Keratinocyte (primary cell): ENCODE results near the gene SMYD2. TPM values are rescaled to one million over a fixed set of nuclear protein-coding genes. Genes with fewer than 3 reads are reported as not detected.

Experiments
- DNase-seq: peaks from one replicate; pipeline ENCODE4 v3.0.0-alpha.2; 2011; ENCODE audit warnings: low read depth, missing footprints, low spot score
- FAIRE-seq: peaks from 2 replicates; lab custom pipeline; 2011; peaks lifted over from hg19 to GRCh38; lab: Jason Lieb, UNC
- H2AFZ ChIP-seq: 2 replicates; pipeline ENCODE4 v1.6.0; 2012; ENCODE audit warnings: low read length, control low read depth, inconsistent platforms; ENCODE audit not compliant: control insufficient read depth
- H3K27ac ChIP-seq: 2 replicates; pipeline ENCODE4 v1.5.1; 2011; ENCODE audit warnings: low read length; ENCODE audit not compliant: control insufficient read depth, insufficient read depth
- H3K27me3 ChIP-seq: 3 replicates; pipeline ENCODE4 v1.6.0; 2011; ENCODE audit warnings: low read length; ENCODE audit not compliant: control insufficient read depth, insufficient read depth; ENCODE audit errors: extremely low read depth
- H3K36me3 ChIP-seq, 2 experiments: 2 replicates in 1 of 2; 3 replicates in 1 of 2; pipeline ENCODE4 v1.5.1; 2011; ENCODE audit warnings: low read length in 2 of 2, mild to moderate bottlenecking in 1 of 2; ENCODE audit not compliant: control insufficient read depth in 2 of 2, insufficient read depth in 2 of 2; ENCODE audit errors: extremely low read depth in 1 of 2
- H3K4me1 ChIP-seq: 3 replicates; pipeline ENCODE4 v1.5.1; 2011; ENCODE audit warnings: low read length; ENCODE audit not compliant: control insufficient read depth, insufficient read depth; ENCODE audit errors: extremely low read depth
- H3K4me2 ChIP-seq: 3 replicates; pipeline ENCODE4 v1.6.0; 2011; ENCODE audit warnings: low read depth, low read length; ENCODE audit not compliant: control insufficient read depth, insufficient read depth; ENCODE audit errors: extremely low read depth
- H3K4me3 ChIP-seq, 3 experiments: fragments of 200-600 bp in 1 of 3; sonication (generic) in 1 of 3; 2 replicates in 2 of 3; 3 replicates in 1 of 3; pipeline ENCODE4 v1.5.1; 2011 to 2016; ENCODE audit warnings: low read length in 3 of 3, mild to moderate bottlenecking in 3 of 3, control low read depth in 2 of 3, inconsistent platforms in 1 of 3, low read depth in 1 of 3, mixed read lengths in 1 of 3, mixed run types in 1 of 3, moderate library complexity in 1 of 3; ENCODE audit not compliant: control insufficient read depth in 2 of 3, insufficient read depth in 2 of 3; ENCODE audit errors: extremely low read depth in 1 of 3
- H3K79me2 ChIP-seq: 2 replicates; pipeline ENCODE4 v1.6.0; 2012; ENCODE audit warnings: low read length; ENCODE audit not compliant: control insufficient read depth, insufficient read depth
- H3K9ac ChIP-seq: 3 replicates; pipeline ENCODE4 v1.6.0; 2011; ENCODE audit warnings: low read length; ENCODE audit not compliant: control insufficient read depth, insufficient read depth; ENCODE audit errors: extremely low read depth
- H3K9me1 ChIP-seq: 3 replicates; pipeline ENCODE4 v1.6.0; 2011; ENCODE audit warnings: low read length; ENCODE audit not compliant: control insufficient read depth, insufficient read depth; ENCODE audit errors: extremely low read depth
- H3K9me3 ChIP-seq: 2 replicates; pipeline ENCODE4 v1.5.1; 2012; ENCODE audit warnings: low read depth, low read length; ENCODE audit not compliant: control insufficient read depth
- H4K20me1 ChIP-seq: 3 replicates; pipeline ENCODE4 v1.6.0; 2011; ENCODE audit warnings: low read length; ENCODE audit not compliant: control insufficient read depth, insufficient read depth; ENCODE audit errors: extremely low read depth
- EZH2 ChIP-seq: IDR thresholded peaks from one replicate; pipeline ENCODE4 v1.6.1; 2012; ENCODE audit warnings: inconsistent platforms, mild to moderate bottlenecking, low read length, moderate library complexity
- dilution Hi-C: fragments of 300-500 bp; cut with MboI; formaldehyde crosslinking; loops from one replicate; pipeline ENCODE4 v1.7.0; 2020; ENCODE audit warnings: low sequenced_read_pairs; ENCODE audit not compliant: extremely low pct_ligation_motif_present
- polyA plus RNA-seq, 5 experiments: library from polyadenylated mRNA; depleted of rRNA in 3 of 5; stranded (reverse) in 3 of 5; stranded (forward) in 1 of 5; unstranded in 1 of 5; fragments of >200 nt; gene quantifications; 1 replicate in 1 of 5; 2 replicates in 3 of 5; 3 replicates in 1 of 5; pipeline versions ENCODE4 v1.2.1 to v1.2.3, GENCODE V29; 2011 to 2012; ENCODE audit warnings: missing spikeins in 2 of 5, low read depth in 1 of 5, low replicate concordance in 1 of 5
- TF ChIP-seq, protein P1 (sequence below), 3 experiments: IDR thresholded peaks in 1 of 3; conservative IDR thresholded peaks in 1 of 3; optimal IDR thresholded peaks in 1 of 3; 2 replicates in 2 of 3; 3 replicates in 1 of 3; pipeline versions ENCODE3 to v1.5.1; 2011; ENCODE audit warnings: low read length in 3 of 3, mild to moderate bottlenecking in 3 of 3, moderate library complexity in 2 of 3, control low read depth in 1 of 3, inconsistent platforms in 1 of 3; ENCODE audit not compliant: insufficient read depth in 2 of 3; ENCODE audit errors: extremely low read depth in 1 of 3

Gene SMYD2
- polyA plus RNA-seq, 1 donor (not counting 4 experiments of a cell fraction or from before 2014, with no cell fraction given) = 75.5 TPM

GRCh38 chr1:214244841-214245240 is 36.1 kb upstream of the SMYD2 start:
- dilution Hi-C loops = no loop called here

GRCh38 chr1:214247501-214248041 is 33.4 kb upstream of the SMYD2 start:
- TF ChIP-seq EZH2 = no peak
- TF ChIP-seq, protein P1, sequence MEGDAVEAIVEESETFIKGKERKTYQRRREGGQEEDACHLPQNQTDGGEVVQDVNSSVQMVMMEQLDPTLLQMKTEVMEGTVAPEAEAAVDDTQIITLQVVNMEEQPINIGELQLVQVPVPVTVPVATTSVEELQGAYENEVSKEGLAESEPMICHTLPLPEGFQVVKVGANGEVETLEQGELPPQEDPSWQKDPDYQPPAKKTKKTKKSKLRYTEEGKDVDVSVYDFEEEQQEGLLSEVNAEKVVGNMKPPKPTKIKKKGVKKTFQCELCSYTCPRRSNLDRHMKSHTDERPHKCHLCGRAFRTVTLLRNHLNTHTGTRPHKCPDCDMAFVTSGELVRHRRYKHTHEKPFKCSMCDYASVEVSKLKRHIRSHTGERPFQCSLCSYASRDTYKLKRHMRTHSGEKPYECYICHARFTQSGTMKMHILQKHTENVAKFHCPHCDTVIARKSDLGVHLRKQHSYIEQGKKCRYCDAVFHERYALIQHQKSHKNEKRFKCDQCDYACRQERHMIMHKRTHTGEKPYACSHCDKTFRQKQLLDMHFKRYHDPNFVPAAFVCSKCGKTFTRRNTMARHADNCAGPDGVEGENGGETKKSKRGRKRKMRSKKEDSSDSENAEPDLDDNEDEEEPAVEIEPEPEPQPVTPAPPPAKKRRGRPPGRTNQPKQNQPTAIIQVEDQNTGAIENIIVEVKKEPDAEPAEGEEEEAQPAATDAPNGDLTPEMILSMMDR (optimal IDR thresholded peaks at IDR 0.05 in 1 of 3, IDR thresholded peaks at IDR 0.05 in 1 of 3, conservative IDR thresholded peaks at IDR 0.05 in 1 of 3; ENCODE audit: extremely low read depth in 1 of 3, insufficient read depth in 2 of 3, low read length in 3 of 3) = no peak
- Histone ChIP-seq H3K4me2 (no peak overlapping the region), H4K20me1 (no peaks in the 10 kb centered on the region), H3K9me3 (no peaks in the 10 kb centered on the region), H3K27ac (no peak overlapping the region), H3K79me2 (no peaks in the 10 kb centered on the region), H3K36me3 (no peaks in the 10 kb centered on the region), H3K4me3 (no peak overlapping the region), H3K9ac (no peak overlapping the region), H2AFZ (no peak overlapping the region), H3K4me1 (peaks cover 3% of the 10 kb centered on the region), H3K27me3 (no peaks in the 10 kb centered on the region), H3K9me1 (no peaks in the 10 kb centered on the region)
- DNase-seq = no peak
- FAIRE-seq = no peak
- dilution Hi-C loops = no loop called here

More at GRCh38 chr1:214244841-214245240, 36.1 kb upstream of the SMYD2 start:
- Histone ChIP-seq H3K9ac (no peak overlapping the region), H3K9me3 (no peaks in the 10 kb centered on the region), H3K79me2 (no peaks in the 10 kb centered on the region), H3K4me1 (peaks cover 3% of the 10 kb centered on the region), H3K4me2 (no peak overlapping the region), H4K20me1 (no peaks in the 10 kb centered on the region), H3K27me3 (no peaks in the 10 kb centered on the region), H2AFZ (no peak overlapping the region), H3K9me1 (no peaks in the 10 kb centered on the region), H3K27ac (no peak overlapping the region), H3K36me3 (no peaks in the 10 kb centered on the region), H3K4me3 (no peak overlapping the region)
- DNase-seq (no peak), FAIRE-seq (no peak)
- TF ChIP-seq, protein P1 (optimal IDR thresholded peaks at IDR 0.05 in 1 of 3, IDR thresholded peaks at IDR 0.05 in 1 of 3, conservative IDR thresholded peaks at IDR 0.05 in 1 of 3; ENCODE audit: extremely low read depth in 1 of 3, insufficient read depth in 2 of 3, low read length in 3 of 3) = no peak
- TF ChIP-seq EZH2 = no peak
